ENCODE measurements around the gene KCTD11. TPM values are rescaled to one million over a fixed set of nuclear protein-coding genes. Genes with fewer than 3 reads are reported as not detected.
"Not testable (repeated sequence)": the region's sequence is repeated elsewhere in the genome, so short reads cannot be mapped to it uniquely, and the experiment has no call there.

The KCTD11 gene
- total RNA-seq, 1 experiment from 2014 or later = 3.8 TPM

- Histone ChIP-seq H3K27ac (ENCODE audit: low read depth, low read length, poor library complexity, severe bottlenecking) (no peak overlapping the region), H3K36me3 (ENCODE audit: insufficient read depth, low read length, poor library complexity, severe bottlenecking) (no peaks in the 10 kb centered on the region), H3K4me3 (ENCODE audit: low read depth, low read length, poor library complexity, severe bottlenecking) (no peak overlapping the region), H3K4me1 (ENCODE audit: insufficient read depth, low read length, poor library complexity, severe bottlenecking) (peaks cover 14% of the 10 kb centered on the region), H3K27me3 (replicated peaks; ENCODE audit: insufficient read depth, low read depth, low read length, poor library complexity) (no peaks in the 10 kb centered on the region), H3K9me3 (ENCODE audit: low read depth, low read length, poor library complexity, severe bottlenecking) (no peaks in the 10 kb centered on the region)
- DNase-seq (ENCODE audit: low spot score) = no peak
- TF ChIP-seq CTCF (conservative IDR thresholded peaks at IDR 0.05; ENCODE audit: low read depth, low read length) = no peak
- no peak for TF ChIP-seq EZH2 (IDR thresholded peaks at IDR 0.05; ENCODE audit: borderline replicate concordance, low read depth, low read length, poor library complexity, severe bottlenecking)
- intact Hi-C loops (cut with micrococcal nuclease; ENCODE audit: unreplicated experiment) = loop anchor here (2.0 to 10.0 kb wide), 3 partner anchors 80 to 203 kb away; partner anchors contain the start of genes FGF11, POLR2A, SENP3 and SLC35G6
- no TSS peak for BruUV-seq (replicated peaks)
- ChIA-PET CTCF (interaction anchor here (0.7 to 1.8 kb wide), 2 partner anchors 37 to 600 kb away, joined by 6 read pairs; partner anchors contain the start of gene PLSCR3), POLR2A (ENCODE audit: low non-redundant PET) (no interaction called here)
Observed at GRCh38 chr17:7357381-7357780, 5.4 kb downstream of the KCTD11 start.

GRCh38 chr17:7361906-7362305 is 9.9 kb downstream of the KCTD11 start:
- TF ChIP-seq CTCF (conservative IDR thresholded peaks at IDR 0.05; ENCODE audit: low read depth, low read length) = no peak
- TF ChIP-seq EZH2 (IDR thresholded peaks at IDR 0.05; ENCODE audit: borderline replicate concordance, low read depth, low read length, poor library complexity, severe bottlenecking) = no peak
- H3K27me3 ChIP-seq (replicated peaks; ENCODE audit: insufficient read depth, low read depth, low read length, poor library complexity) = no peaks in the 10 kb centered on the region
- BruUV-seq (replicated peaks) = no TSS peak
- intact Hi-C loops (cut with micrococcal nuclease; ENCODE audit: unreplicated experiment) = no loop called here
- H3K4me1 ChIP-seq (ENCODE audit: insufficient read depth, low read length, poor library complexity, severe bottlenecking) = no peaks in the 10 kb centered on the region
- H3K27ac ChIP-seq (ENCODE audit: low read depth, low read length, poor library complexity, severe bottlenecking) = no peak overlapping the region
- DNase-seq (ENCODE audit: low spot score) = no peak
- no peaks in the 10 kb centered on the region for H3K9me3 ChIP-seq (ENCODE audit: low read depth, low read length, poor library complexity, severe bottlenecking)
- no peak overlapping the region for H3K4me3 ChIP-seq (ENCODE audit: low read depth, low read length, poor library complexity, severe bottlenecking)
- ChIA-PET CTCF (interaction anchor here (1.5 kb wide), 1 partner anchor 42 kb away, joined by 3 read pairs; the partner anchor contains the start of gene TMEM256), POLR2A (ENCODE audit: low non-redundant PET) (no interaction called here)
- H3K36me3 ChIP-seq (ENCODE audit: insufficient read depth, low read length, poor library complexity, severe bottlenecking) = no peaks in the 10 kb centered on the region

GRCh38 chr17:7363311-7363710 is 11.3 kb downstream of the KCTD11 start:
- Histone ChIP-seq H3K9me3 (ENCODE audit: low read depth, low read length, poor library complexity, severe bottlenecking) (no peaks in the 10 kb centered on the region), H3K4me1 (ENCODE audit: insufficient read depth, low read length, poor library complexity, severe bottlenecking) (no peaks in the 10 kb centered on the region), H3K27me3 (replicated peaks; ENCODE audit: insufficient read depth, low read depth, low read length, poor library complexity) (no peaks in the 10 kb centered on the region), H3K4me3 (ENCODE audit: low read depth, low read length, poor library complexity, severe bottlenecking) (no peak overlapping the region), H3K36me3 (ENCODE audit: insufficient read depth, low read length, poor library complexity, severe bottlenecking) (no peaks in the 10 kb centered on the region), H3K27ac (ENCODE audit: low read depth, low read length, poor library complexity, severe bottlenecking) (no peak overlapping the region)
- TF ChIP-seq CTCF (conservative IDR thresholded peaks at IDR 0.05; ENCODE audit: low read depth, low read length) (no peak), EZH2 (IDR thresholded peaks at IDR 0.05; ENCODE audit: borderline replicate concordance, low read depth, low read length, poor library complexity, severe bottlenecking) (no peak)
- ChIA-PET POLR2A (ENCODE audit: low non-redundant PET) (no interaction called here), CTCF (no interaction called here)
- no TSS peak for BruUV-seq (replicated peaks)
- DNase-seq (ENCODE audit: low spot score) = no peak
- intact Hi-C loops (cut with micrococcal nuclease; ENCODE audit: unreplicated experiment) = no loop called here

GRCh38 chr17:7365963-7366362 is 14.0 kb downstream of the KCTD11 start:
- CTCF ChIA-PET; BruUV-seq (replicated peaks); H3K27me3 ChIP-seq (replicated peaks; ENCODE audit: insufficient read depth, low read depth, low read length, poor library complexity); H3K4me3 ChIP-seq (ENCODE audit: low read depth, low read length, poor library complexity, severe bottlenecking); intact Hi-C loops (cut with micrococcal nuclease; ENCODE audit: unreplicated experiment); H3K36me3 ChIP-seq (ENCODE audit: insufficient read depth, low read length, poor library complexity, severe bottlenecking); H3K27ac ChIP-seq (ENCODE audit: low read depth, low read length, poor library complexity, severe bottlenecking); POLR2A ChIA-PET (ENCODE audit: low non-redundant PET); H3K9me3 ChIP-seq (ENCODE audit: low read depth, low read length, poor library complexity, severe bottlenecking); H3K4me1 ChIP-seq (ENCODE audit: insufficient read depth, low read length, poor library complexity, severe bottlenecking); DNase-seq (ENCODE audit: low spot score): not testable (repeated sequence)

Measured in A673 (cell line).